K562 (cell line): Measurements from ENCODE around the gene NPB. TPM values are rescaled to one million over a fixed set of nuclear protein-coding genes. Genes with fewer than 3 reads are reported as not detected.

Source experiments
- ATAC-seq: fragments of 200-7000 bp; cut with Tn5 transposase; 3 replicates; pipeline ENCODE4 v1.9.1; 2020; ENCODE audit warnings: moderate library complexity
- BruUV-seq: library from RNA; stranded (reverse); fragments of 400-500 nt; replicated peaks from 2 replicates; lab custom pipeline; 2021; lab: Mats Ljungman, UMichigan
- CTCF ChIA-PET: fragments of 300-600 bp; formaldehyde crosslinking; extraction: SDS; loops from one replicate; lab custom pipeline; 2021; ENCODE audit warnings: low intra/inter-chr PET ratio; lab: Yijun Ruan, JAX
- POLR2A ChIA-PET: fragments of 300-600, 350-650 bp; sonication (Branson Sonifier 250); formaldehyde crosslinking; extraction: SDS; loops from one replicate; lab custom pipeline; 2021; ENCODE audit warnings: antibody characterized with exemption, inconsistent platforms; lab: Yijun Ruan, JAX
- DNase-seq, 4 experiments: peaks; one replicate each; pipeline versions ENCODE4 v3.0.0 to v3.0.0-alpha.2; 2011 to 2018; ENCODE audit warnings: low spot score in 3 of 4, mixed read lengths in 3 of 4; ENCODE audit errors: extremely low read depth in 1 of 4
- FAIRE-seq: peaks from 2 replicates; lab custom pipeline; 2011; peaks lifted over from hg19 to GRCh38; lab: Jason Lieb, UNC
- H2AFZ ChIP-seq: 2 replicates; pipeline ENCODE4 v1.6.0; 2011; ENCODE audit warnings: low read depth, low read length, control low read depth, inconsistent platforms
- H3K27ac ChIP-seq: fragments of 200-600 bp; 3 replicates; pipeline ENCODE4 v1.8.0; 2011; ENCODE audit warnings: low read depth, mild to moderate bottlenecking, control low read depth, inconsistent platforms, low read length, moderate library complexity, mixed read lengths; ENCODE audit errors: extremely low read depth
- H3K27me3 ChIP-seq, 2 experiments: fragments of 300-600 bp in 1 of 2; 2 replicates in 1 of 2; 3 replicates in 1 of 2; pipeline versions ENCODE4 v1.6.0 to v1.8.0; 2011; ENCODE audit warnings: inconsistent platforms in 2 of 2, low read length in 2 of 2, mild to moderate bottlenecking in 1 of 2, mixed read lengths in 1 of 2, moderate library complexity in 1 of 2; ENCODE audit not compliant: control insufficient read depth in 2 of 2, insufficient read depth in 2 of 2
- H3K36me3 ChIP-seq: fragments of 300-600 bp; 3 replicates; pipeline ENCODE4 v1.8.0; 2011; ENCODE audit warnings: mild to moderate bottlenecking, low read length, inconsistent platforms; ENCODE audit not compliant: control insufficient read depth, insufficient read depth
- H3K4me1 ChIP-seq, 2 experiments: fragments of 200-600 bp in 1 of 2; replicated peaks in 1 of 2; 2 replicates in 1 of 2; 3 replicates in 1 of 2; pipeline versions ENCODE4 v1.5.1 to v1.8.0; 2011; ENCODE audit warnings: inconsistent platforms in 2 of 2, low read length in 2 of 2, mild to moderate bottlenecking in 1 of 2, mixed read lengths in 1 of 2, moderate library complexity in 1 of 2; ENCODE audit not compliant: control insufficient read depth in 2 of 2, insufficient read depth in 2 of 2
- H3K4me2 ChIP-seq: 2 replicates; pipeline ENCODE4 v1.6.1; 2011; ENCODE audit warnings: low read length, control low read depth, inconsistent platforms, mixed read lengths; ENCODE audit not compliant: insufficient read depth
- H3K4me3 ChIP-seq: fragments of 200-600 bp; sonication (generic), shearing (Covaris generic); 2 replicates; pipeline ENCODE4 v1.5.1; 2016; ENCODE audit warnings: control low read depth, inconsistent platforms
- H3K79me2 ChIP-seq: fragments of 200-600 bp; 3 replicates; pipeline ENCODE4 v1.8.0; 2011; ENCODE audit warnings: low read length, inconsistent platforms; ENCODE audit not compliant: control insufficient read depth, insufficient read depth
- H3K9ac ChIP-seq, 2 experiments: 2 replicates each; pipeline versions ENCODE4 v1.6.0 to v1.6.1; 2011; ENCODE audit warnings: low read depth in 2 of 2, low read length in 2 of 2, control low read depth in 1 of 2, inconsistent platforms in 1 of 2, mild to moderate bottlenecking in 1 of 2, mixed read lengths in 1 of 2; ENCODE audit not compliant: insufficient read depth in 1 of 2
- H3K9me1 ChIP-seq: one replicate; pipeline ENCODE4 v1.6.0; 2011; ENCODE audit warnings: inconsistent platforms, mild to moderate bottlenecking, low read length, moderate library complexity; ENCODE audit not compliant: control insufficient read depth, insufficient read depth
- H3K9me3 ChIP-seq: replicated peaks from 2 replicates; pipeline ENCODE4 v1.5.1; 2011; ENCODE audit warnings: low read depth, low read length, inconsistent platforms; ENCODE audit not compliant: control insufficient read depth, insufficient read depth
- H4K20me1 ChIP-seq: replicated peaks from 2 replicates; pipeline ENCODE4 v1.6.1; 2011; ENCODE audit warnings: low read length, inconsistent platforms, mixed read lengths; ENCODE audit not compliant: control insufficient read depth, insufficient read depth
- BRF2 ChIP-seq: IDR thresholded peaks from 3 replicates; pipeline ENCODE4 v1.6.1; 2011; ENCODE audit warnings: borderline replicate concordance, mild to moderate bottlenecking; ENCODE audit not compliant: insufficient read length, insufficient read depth
- COPS2 ChIP-seq: fragments of 450-650 bp; conservative IDR thresholded peaks from 2 replicates; pipeline ENCODE4 v1.6.1; 2016; ENCODE audit warnings: mild to moderate bottlenecking, moderate library complexity
- E2F4 ChIP-seq: sonication (generic); formaldehyde crosslinking; IDR thresholded peaks from 2 replicates; pipeline ENCODE4 v1.8.0; 2022; ENCODE audit warnings: mild to moderate bottlenecking, low read depth, missing genetic modification reagents
- E2F5 ChIP-seq: sonication (generic); formaldehyde crosslinking; IDR thresholded peaks from 2 replicates; pipeline ENCODE4 v1.8.0; 2022; ENCODE audit warnings: mild to moderate bottlenecking, missing genetic modification reagents
- E2F8 ChIP-seq: fragments of 450-650 bp; IDR thresholded peaks from 2 replicates; pipeline ENCODE4 v1.7.1; 2018; ENCODE audit warnings: mild to moderate bottlenecking, low read depth; ENCODE audit not compliant: partially characterized antibody
- HMGN3 ChIP-seq: IDR thresholded peaks from 2 replicates; pipeline ENCODE4 v1.6.1; 2011; ENCODE audit warnings: borderline replicate concordance, low read depth, mild to moderate bottlenecking, mixed read lengths, low read length; ENCODE audit not compliant: insufficient read length; ENCODE audit errors: extremely low read depth
- IRF2 ChIP-seq: sonication (generic); formaldehyde crosslinking; IDR thresholded peaks from 2 replicates; pipeline ENCODE4 v1.8.1; 2022; ENCODE audit warnings: mild to moderate bottlenecking, missing genetic modification reagents
- NFIX ChIP-seq: fragments of 250-450 bp; sonication (Bioruptor Pico); IDR thresholded peaks from 2 replicates; pipeline ENCODE4 v1.4.0; 2020; ENCODE audit warnings: low read depth, mild to moderate bottlenecking, moderate library complexity
- NR2F6 ChIP-seq: fragments of 450-650 bp; formaldehyde crosslinking; IDR thresholded peaks from 2 replicates; pipeline ENCODE4 v1.4.0; 2020; ENCODE audit warnings: mild to moderate bottlenecking
- PYGO2 ChIP-seq: fragments of 450-650 bp; IDR thresholded peaks from 2 replicates; pipeline ENCODE4 v1.6.1; 2016; ENCODE audit warnings: mild to moderate bottlenecking, missing genetic modification characterization, moderate library complexity, missing compliant biosample characterization
- RCOR1 ChIP-seq, 2 experiments: IDR thresholded peaks; 2 replicates each; pipeline ENCODE4 v1.6.1; 2012; ENCODE audit warnings: low read depth in 2 of 2, low read length in 2 of 2, borderline replicate concordance in 1 of 2, improper control_type of control experiment in 1 of 2
- SRF ChIP-seq, 2 experiments: fragments of 250-450, 450-650 bp in 1 of 2; sonication (Bioruptor Pico) in 1 of 2; sonication (generic) in 1 of 2; formaldehyde crosslinking; IDR thresholded peaks; 2 replicates each; pipeline versions ENCODE4 v1.5.0 to v1.5.1; 2020 to 2022; ENCODE audit warnings: mild to moderate bottlenecking in 1 of 2, missing genetic modification reagents in 1 of 2
- TFAP4 ChIP-seq: sonication (generic); formaldehyde crosslinking; IDR thresholded peaks from 2 replicates; pipeline ENCODE4 v1.8.0; 2022; ENCODE audit warnings: missing genetic modification reagents, mild to moderate bottlenecking, moderate library complexity, borderline replicate concordance
- WGBS: fragments of 100-300 bp; shearing (Covaris generic); methylation state at CpG from one replicate; pipeline ENCODE4 v1.1.6; 2016; ENCODE audit warnings: low coverage, mixed read lengths; ENCODE audit not compliant: insufficient coverage; ENCODE audit errors: missing lambda C conversion rate; 5-methylcytosine and 5-hydroxymethylcytosine counted together
- in situ Hi-C: fragments of 300-500 bp; cut with MboI; formaldehyde crosslinking; loops from 4 replicates; pipeline ENCODE4 v1.15.0; 2018; ENCODE audit warnings: inconsistent platforms, mixed read lengths
- intact Hi-C: fragments of 100-400 bp; cut with micrococcal nuclease; formaldehyde crosslinking; loops from 2 replicates; pipeline ENCODE4 v1.14.2; 2022
- polyA plus RNA-seq, 8 experiments: library from polyadenylated mRNA; depleted of rRNA in 4 of 8; stranded (reverse) in 5 of 8; unstranded in 3 of 8; fragments of >200 nt; fragmentation: Nextera tagmentation in 2 of 8; fragmentation: Illumina TruSeq in 1 of 8; extraction: Ambion mirVana in 2 of 8; extraction: Trizol in 1 of 8; gene quantifications; 2 replicates each; pipeline versions ENCODE4 v1.2.1 to v1.2.3, GENCODE V29; 2011 to 2014; ENCODE audit warnings: inconsistent platforms in 1 of 8, missing spikeins in 1 of 8
- total RNA-seq, 7 experiments: library from RNA; depleted of rRNA in 6 of 7; stranded (reverse); fragments of >200 nt in 6 of 7; fragmentation: Illumina TruSeq in 2 of 7; extraction: Trizol in 2 of 7; gene quantifications; 2 replicates each; pipeline versions ENCODE4 v1.2.1 to v1.2.3, GENCODE V29; 2011 to 2021; ENCODE audit warnings: low replicate concordance in 1 of 7

Gene NPB
- total and polyA plus RNA-seq, 9 of the 15 experiments (the other 6 are each of a cell fraction or from before 2014, with no cell fraction given): 0.03 to 0.61 (median 0.14) TPM; not detected in 2

- POLR2A ChIA-PET: interaction anchor here (0.6 to 2.3 kb wide), 4 partner anchors 14 to 226 kb away, joined by 3 to 7 read pairs (median 3); no protein-coding TSS in a partner anchor
- intact Hi-C loops: no loop called here
- no peak for FAIRE-seq
- in situ Hi-C loops: no loop called here
- BruUV-seq: no TSS peak
- no peaks in the 10 kb centered on the region for H3K27me3 ChIP-seq
- peaks cover 36% of the 10 kb centered on the region; the same call in 2 of the 3 replicates for H3K36me3 ChIP-seq
- peaks cover 13% of the 10 kb centered on the region for H3K9me1 ChIP-seq
- H3K9ac ChIP-seq: peak overlapping the region in 1 of 2 experiments; percentile 86; a peak in 2 of 4 replicates
- 44% methylated on average over 11 of the region's 15 CpGs for WGBS
- no peak overlapping the region for H3K27ac ChIP-seq
- H4K20me1 ChIP-seq: peaks cover 7% of the 10 kb centered on the region
- peak; percentile 26 for ATAC-seq
- H3K4me3 ChIP-seq: no peak overlapping the region
- no peak overlapping the region for H2AFZ ChIP-seq
- peaks cover 39 to 96% of the 10 kb centered on the region in 2 experiments for H3K4me1 ChIP-seq
- H3K9me3 ChIP-seq: no peaks in the 10 kb centered on the region
- no peak for DNase-seq
- CTCF ChIA-PET: no interaction called here
- H3K79me2 ChIP-seq: peaks cover 44% of the 10 kb centered on the region
- H3K4me2 ChIP-seq: peak overlapping the region; percentile 10; the same call in 1 of the 2 replicates
- peak; percentile 38 for TF ChIP-seq HMGN3
- TF ChIP-seq E2F4: no peak
- TF ChIP-seq TFAP4 (CRISPR knock-in tag): peak; percentile 6; the same call in 1 of the 2 replicates
- TF ChIP-seq COPS2: no peak
- no peak for TF ChIP-seq IRF2
- no peak for TF ChIP-seq NFIX (CRISPR knock-in tag)
- TF ChIP-seq SRF (CRISPR knock-in tag; IDR thresholded peaks at IDR 0.05): no peak
- no peak for TF ChIP-seq NR2F6 (CRISPR knock-in tag)
- TF ChIP-seq E2F8: peak; percentile 14
- no peak for TF ChIP-seq PYGO2
- TF ChIP-seq RCOR1 (IDR thresholded peaks at IDR 0.05; ENCODE audit: borderline replicate concordance in 1 of 2, low read depth in 2 of 2, low read length in 2 of 2): no peak
- no peak for TF ChIP-seq E2F5 (CRISPR knock-in tag)
- no peak for TF ChIP-seq BRF2
Measured at GRCh38 chr17:81931557-81932332, 29.7 kb downstream of the NPB start.
